WTC11 (cell line): ENCODE measurements around the gene LINS1. TPM values are rescaled to one million over a fixed set of nuclear protein-coding genes. Genes with fewer than 3 reads are reported as not detected.

ENCODE experiments used
- ATAC-seq: fragments of 200-7000 bp; cut with Tn5 transposase; 2 replicates; pipeline ENCODE4 v1.10.0; 2021; ENCODE audit warnings: mild to moderate bottlenecking, moderate library complexity
- CTCF ChIA-PET: fragments of 300-600 bp; sonication (Branson Sonifier 250); formaldehyde crosslinking; loops from one replicate; lab custom pipeline; 2021; ENCODE audit warnings: antibody characterized with exemption; lab: Charles Lee
- POLR2A ChIA-PET: fragments of 350-600 bp; sonication (Branson Sonifier 250); formaldehyde crosslinking; loops from one replicate; lab custom pipeline; 2021; ENCODE audit warnings: antibody characterized with exemption; lab: Charles Lee
- DNase-seq: peaks from one replicate; pipeline ENCODE4 v3.0.0; 2021; ENCODE audit warnings: low spot score
- H3K27ac Mint-ChIP-seq: 2 replicates; pipeline ENCODE4 v1.8.0; 2021; ENCODE audit warnings: mixed read lengths
- H3K27me3 Mint-ChIP-seq: 2 replicates; pipeline ENCODE4 v1.8.0; 2021; ENCODE audit warnings: low read depth, mild to moderate bottlenecking, moderate library complexity, mixed read lengths
- H3K36me3 Mint-ChIP-seq: 2 replicates; pipeline ENCODE4 v1.8.0; 2021; ENCODE audit warnings: mixed read lengths
- H3K4me1 Mint-ChIP-seq: 2 replicates; pipeline ENCODE4 v1.8.0; 2022; ENCODE audit warnings: mixed read lengths
- H3K4me3 Mint-ChIP-seq: 2 replicates; pipeline ENCODE4 v1.8.0; 2021; ENCODE audit warnings: mild to moderate bottlenecking, moderate library complexity, mixed read lengths
- H3K9me3 Mint-ChIP-seq: 2 replicates; pipeline ENCODE4 v1.8.0; 2021; ENCODE audit warnings: mixed read lengths
- FOXJ3 ChIP-seq: sonication (generic); formaldehyde crosslinking; IDR thresholded peaks from 2 replicates; pipeline ENCODE4 v1.9.0; 2021; ENCODE audit warnings: missing genetic modification reagents, mild to moderate bottlenecking, borderline replicate concordance
- FOXP1 ChIP-seq: sonication (generic); formaldehyde crosslinking; IDR thresholded peaks from 2 replicates; pipeline ENCODE4 v1.8.0; 2022; ENCODE audit warnings: missing genetic modification reagents, mild to moderate bottlenecking, moderate library complexity, borderline replicate concordance
- IRF2 ChIP-seq: sonication (generic); formaldehyde crosslinking; IDR thresholded peaks from 2 replicates; pipeline ENCODE4 v1.8.0; 2022; ENCODE audit warnings: low read depth, missing genetic modification reagents, borderline replicate concordance
- JUN ChIP-seq: sonication (generic); formaldehyde crosslinking; IDR thresholded peaks from 2 replicates; pipeline ENCODE4 v1.8.0; 2023; ENCODE audit warnings: mild to moderate bottlenecking, missing genetic modification reagents
- SP1 ChIP-seq: sonication (generic); formaldehyde crosslinking; conservative IDR thresholded peaks from 2 replicates; pipeline ENCODE4 v1.8.1; 2022; ENCODE audit warnings: missing genetic modification reagents
- TEAD4 ChIP-seq: sonication (generic); formaldehyde crosslinking; IDR thresholded peaks from 2 replicates; pipeline ENCODE4 v1.8.0; 2022; ENCODE audit warnings: mild to moderate bottlenecking, missing genetic modification reagents
- ZNF121 ChIP-seq: sonication (generic); formaldehyde crosslinking; IDR thresholded peaks from 2 replicates; pipeline ENCODE4 v1.8.0; 2023; ENCODE audit warnings: missing genetic modification reagents
- ZNF232 ChIP-seq: sonication (generic); formaldehyde crosslinking; IDR thresholded peaks from 2 replicates; pipeline ENCODE4 v1.8.0; 2022; ENCODE audit warnings: mild to moderate bottlenecking, missing genetic modification reagents
- ZNF317 ChIP-seq: sonication (generic); formaldehyde crosslinking; IDR thresholded peaks from 2 replicates; pipeline ENCODE4 v1.8.1; 2023; ENCODE audit warnings: low read depth, mild to moderate bottlenecking, moderate library complexity, missing genetic modification reagents, borderline replicate concordance
- ZNF416 ChIP-seq: fragments of 250-450 bp; sonication (Bioruptor Pico); IDR thresholded peaks from 2 replicates; pipeline ENCODE4 v1.9.0; 2021; ENCODE audit warnings: mild to moderate bottlenecking, inconsistent platforms
- total RNA-seq: library from RNA; stranded (reverse); gene quantifications from 3 replicates; pipeline ENCODE4 v1.2.3, GENCODE V29; 2021
- TF ChIP-seq, protein P1 (sequence below): fragments of 250-450 bp; sonication (Bioruptor Pico); IDR thresholded peaks from 2 replicates; pipeline ENCODE4 v1.8.0; 2021; ENCODE audit warnings: mild to moderate bottlenecking
- TF ChIP-seq, protein P2 (sequence below): sonication (generic); formaldehyde crosslinking; IDR thresholded peaks from 2 replicates; pipeline ENCODE4 v1.8.1; 2022; ENCODE audit warnings: mild to moderate bottlenecking, missing genetic modification reagents, moderate library complexity, borderline replicate concordance
- TF ChIP-seq, protein P3 (sequence below): sonication (generic); formaldehyde crosslinking; IDR thresholded peaks from 2 replicates; pipeline ENCODE4 v1.8.1; 2022; ENCODE audit warnings: low read depth, mild to moderate bottlenecking, moderate library complexity, missing genetic modification reagents, borderline replicate concordance
- TF ChIP-seq, protein P4 (sequence below): sonication (generic); formaldehyde crosslinking; conservative IDR thresholded peaks from 2 replicates; pipeline ENCODE4 v1.8.1; 2022; ENCODE audit warnings: mild to moderate bottlenecking, missing genetic modification reagents
- TF ChIP-seq, protein P5 (sequence below): sonication (generic); formaldehyde crosslinking; IDR thresholded peaks from 2 replicates; pipeline ENCODE4 v1.8.0; 2022; ENCODE audit warnings: missing genetic modification reagents
- TF ChIP-seq, protein P6 (sequence below): sonication (generic); formaldehyde crosslinking; IDR thresholded peaks from 2 replicates; pipeline ENCODE4 v1.8.1; 2023; ENCODE audit warnings: mild to moderate bottlenecking, missing genetic modification reagents

LINS1 gene
- total RNA-seq, 1 experiment from 2014 or later, result 10.4 TPM

DNA sequence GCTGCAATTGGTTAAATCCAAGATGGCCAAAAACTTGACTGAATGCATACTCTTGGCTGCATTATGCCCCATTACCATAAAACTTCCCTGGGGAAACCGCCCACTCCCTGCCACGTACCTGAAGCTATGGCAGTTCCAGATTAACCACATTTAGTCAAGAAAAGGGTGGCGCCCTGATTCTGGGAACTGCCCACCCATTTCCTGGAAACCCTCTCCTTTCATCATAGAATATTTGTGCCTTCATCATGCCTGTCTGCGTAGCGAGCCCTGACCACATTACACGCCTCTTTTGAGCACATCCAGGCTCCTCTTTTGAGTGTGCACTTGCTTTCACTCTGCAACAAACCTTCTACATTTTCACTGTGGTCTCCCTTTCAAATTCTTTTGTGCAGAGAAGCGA, 5.2 kb downstream of the LINS1 start:
- Mint-ChIP-seq H3K27me3 (no peaks in the 10 kb centered on the region; the same call in 1 of the 2 replicates), H3K4me1 (no peaks in the 10 kb centered on the region), H3K36me3 (peaks cover 7% of the 10 kb centered on the region), H3K9me3 (peaks cover 15% of the 10 kb centered on the region), H3K27ac (no peak overlapping the region), H3K4me3 (no peak overlapping the region)
- TF ChIP-seq JUN (CRISPR knock-in tag) (no peak), TEAD4 (CRISPR knock-in tag) (no peak), ZNF317 (CRISPR knock-in tag) (no peak), SP1 (CRISPR knock-in tag) (no peak), ZNF416 (no peak), IRF2 (CRISPR knock-in tag) (no peak), FOXJ3 (CRISPR knock-in tag) (no peak), ZNF121 (no peak), FOXP1 (CRISPR knock-in tag) (no peak), ZNF232 (no peak)
- TF ChIP-seq, protein P1, sequence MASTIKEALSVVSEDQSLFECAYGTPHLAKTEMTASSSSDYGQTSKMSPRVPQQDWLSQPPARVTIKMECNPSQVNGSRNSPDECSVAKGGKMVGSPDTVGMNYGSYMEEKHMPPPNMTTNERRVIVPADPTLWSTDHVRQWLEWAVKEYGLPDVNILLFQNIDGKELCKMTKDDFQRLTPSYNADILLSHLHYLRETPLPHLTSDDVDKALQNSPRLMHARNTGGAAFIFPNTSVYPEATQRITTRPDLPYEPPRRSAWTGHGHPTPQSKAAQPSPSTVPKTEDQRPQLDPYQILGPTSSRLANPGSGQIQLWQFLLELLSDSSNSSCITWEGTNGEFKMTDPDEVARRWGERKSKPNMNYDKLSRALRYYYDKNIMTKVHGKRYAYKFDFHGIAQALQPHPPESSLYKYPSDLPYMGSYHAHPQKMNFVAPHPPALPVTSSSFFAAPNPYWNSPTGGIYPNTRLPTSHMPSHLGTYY (CRISPR knock-in tag), result no peak
- TF ChIP-seq, protein P2, sequence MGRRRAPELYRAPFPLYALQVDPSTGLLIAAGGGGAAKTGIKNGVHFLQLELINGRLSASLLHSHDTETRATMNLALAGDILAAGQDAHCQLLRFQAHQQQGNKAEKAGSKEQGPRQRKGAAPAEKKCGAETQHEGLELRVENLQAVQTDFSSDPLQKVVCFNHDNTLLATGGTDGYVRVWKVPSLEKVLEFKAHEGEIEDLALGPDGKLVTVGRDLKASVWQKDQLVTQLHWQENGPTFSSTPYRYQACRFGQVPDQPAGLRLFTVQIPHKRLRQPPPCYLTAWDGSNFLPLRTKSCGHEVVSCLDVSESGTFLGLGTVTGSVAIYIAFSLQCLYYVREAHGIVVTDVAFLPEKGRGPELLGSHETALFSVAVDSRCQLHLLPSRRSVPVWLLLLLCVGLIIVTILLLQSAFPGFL (CRISPR knock-in tag), result no peak
- TF ChIP-seq, protein P3, sequence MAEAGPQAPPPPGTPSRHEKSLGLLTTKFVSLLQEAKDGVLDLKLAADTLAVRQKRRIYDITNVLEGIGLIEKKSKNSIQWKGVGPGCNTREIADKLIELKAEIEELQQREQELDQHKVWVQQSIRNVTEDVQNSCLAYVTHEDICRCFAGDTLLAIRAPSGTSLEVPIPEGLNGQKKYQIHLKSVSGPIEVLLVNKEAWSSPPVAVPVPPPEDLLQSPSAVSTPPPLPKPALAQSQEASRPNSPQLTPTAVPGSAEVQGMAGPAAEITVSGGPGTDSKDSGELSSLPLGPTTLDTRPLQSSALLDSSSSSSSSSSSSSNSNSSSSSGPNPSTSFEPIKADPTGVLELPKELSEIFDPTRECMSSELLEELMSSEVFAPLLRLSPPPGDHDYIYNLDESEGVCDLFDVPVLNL (CRISPR knock-in tag), result no peak
- TF ChIP-seq, protein P4, sequence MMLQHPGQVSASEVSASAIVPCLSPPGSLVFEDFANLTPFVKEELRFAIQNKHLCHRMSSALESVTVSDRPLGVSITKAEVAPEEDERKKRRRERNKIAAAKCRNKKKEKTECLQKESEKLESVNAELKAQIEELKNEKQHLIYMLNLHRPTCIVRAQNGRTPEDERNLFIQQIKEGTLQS, result no peak
- TF ChIP-seq, protein P5, sequence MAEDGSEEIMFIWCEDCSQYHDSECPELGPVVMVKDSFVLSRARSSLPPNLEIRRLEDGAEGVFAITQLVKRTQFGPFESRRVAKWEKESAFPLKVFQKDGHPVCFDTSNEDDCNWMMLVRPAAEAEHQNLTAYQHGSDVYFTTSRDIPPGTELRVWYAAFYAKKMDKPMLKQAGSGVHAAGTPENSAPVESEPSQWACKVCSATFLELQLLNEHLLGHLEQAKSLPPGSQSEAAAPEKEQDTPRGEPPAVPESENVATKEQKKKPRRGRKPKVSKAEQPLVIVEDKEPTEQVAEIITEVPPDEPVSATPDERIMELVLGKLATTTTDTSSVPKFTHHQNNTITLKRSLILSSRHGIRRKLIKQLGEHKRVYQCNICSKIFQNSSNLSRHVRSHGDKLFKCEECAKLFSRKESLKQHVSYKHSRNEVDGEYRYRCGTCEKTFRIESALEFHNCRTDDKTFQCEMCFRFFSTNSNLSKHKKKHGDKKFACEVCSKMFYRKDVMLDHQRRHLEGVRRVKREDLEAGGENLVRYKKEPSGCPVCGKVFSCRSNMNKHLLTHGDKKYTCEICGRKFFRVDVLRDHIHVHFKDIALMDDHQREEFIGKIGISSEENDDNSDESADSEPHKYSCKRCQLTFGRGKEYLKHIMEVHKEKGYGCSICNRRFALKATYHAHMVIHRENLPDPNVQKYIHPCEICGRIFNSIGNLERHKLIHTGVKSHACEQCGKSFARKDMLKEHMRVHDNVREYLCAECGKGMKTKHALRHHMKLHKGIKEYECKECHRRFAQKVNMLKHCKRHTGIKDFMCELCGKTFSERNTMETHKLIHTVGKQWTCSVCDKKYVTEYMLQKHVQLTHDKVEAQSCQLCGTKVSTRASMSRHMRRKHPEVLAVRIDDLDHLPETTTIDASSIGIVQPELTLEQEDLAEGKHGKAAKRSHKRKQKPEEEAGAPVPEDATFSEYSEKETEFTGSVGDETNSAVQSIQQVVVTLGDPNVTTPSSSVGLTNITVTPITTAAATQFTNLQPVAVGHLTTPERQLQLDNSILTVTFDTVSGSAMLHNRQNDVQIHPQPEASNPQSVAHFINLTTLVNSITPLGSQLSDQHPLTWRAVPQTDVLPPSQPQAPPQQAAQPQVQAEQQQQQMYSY, result no peak
- POLR2A ChIA-PET, result no interaction called here
- CTCF ChIA-PET, result interaction anchor here (1.2 kb wide), 1 partner anchor 247 kb away, joined by 3 read pairs; no protein-coding TSS in a partner anchor
- ATAC-seq (no peak), DNase-seq (no peak)

DNA sequence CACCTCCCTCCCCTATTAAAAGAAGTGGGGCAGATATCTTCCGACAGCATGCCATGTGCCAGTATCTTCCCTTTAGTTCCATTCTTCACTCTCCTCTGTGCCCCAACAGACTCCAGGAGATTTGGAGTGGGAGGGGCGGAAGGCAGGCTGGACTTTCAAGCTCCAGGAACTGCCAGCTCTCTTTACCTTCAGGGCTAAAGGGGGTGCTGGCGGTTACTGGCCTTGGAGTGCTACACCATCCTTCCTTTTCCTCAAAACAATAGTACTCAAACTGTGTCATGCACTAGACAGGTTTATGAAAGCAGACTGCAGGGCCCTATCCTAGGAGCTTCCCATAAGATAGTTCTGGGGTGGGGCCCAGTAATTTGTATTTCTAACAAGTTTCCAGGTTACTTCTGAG, 6.0 kb downstream of the LINS1 start:
- Mint-ChIP-seq H3K27ac (no peak overlapping the region), H3K27me3 (no peaks in the 10 kb centered on the region; the same call in 1 of the 2 replicates), H3K4me1 (no peaks in the 10 kb centered on the region), H3K9me3 (peaks cover 23% of the 10 kb centered on the region), H3K36me3 (peaks cover 14% of the 10 kb centered on the region)
- TF ChIP-seq, protein P6, sequence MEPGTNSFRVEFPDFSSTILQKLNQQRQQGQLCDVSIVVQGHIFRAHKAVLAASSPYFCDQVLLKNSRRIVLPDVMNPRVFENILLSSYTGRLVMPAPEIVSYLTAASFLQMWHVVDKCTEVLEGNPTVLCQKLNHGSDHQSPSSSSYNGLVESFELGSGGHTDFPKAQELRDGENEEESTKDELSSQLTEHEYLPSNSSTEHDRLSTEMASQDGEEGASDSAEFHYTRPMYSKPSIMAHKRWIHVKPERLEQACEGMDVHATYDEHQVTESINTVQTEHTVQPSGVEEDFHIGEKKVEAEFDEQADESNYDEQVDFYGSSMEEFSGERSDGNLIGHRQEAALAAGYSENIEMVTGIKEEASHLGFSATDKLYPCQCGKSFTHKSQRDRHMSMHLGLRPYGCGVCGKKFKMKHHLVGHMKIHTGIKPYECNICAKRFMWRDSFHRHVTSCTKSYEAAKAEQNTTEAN (CRISPR knock-in tag), result no peak
- TF ChIP-seq, all 79 proteins: peak for 0
- no peak overlapping the region for H3K4me3 Mint-ChIP-seq
- ATAC-seq, result no peak
- CTCF ChIA-PET, result interaction anchor here (1.2 kb wide), 1 partner anchor 246 kb away, joined by 3 read pairs; no protein-coding TSS in a partner anchor
- POLR2A ChIA-PET, result no interaction called here
- no peak for DNase-seq
